Head of caudate nucleus (tissue), 42 donors: ENCODE measurements around the gene MAN1A1.
"Not testable (repeated sequence)": the region's sequence is repeated elsewhere in the genome, so short reads cannot be mapped to it uniquely, and the experiment has no call there.

Source experiments
- DNase-seq, 42 donors: peaks; one replicate each; pipeline versions ENCODE4 v3.0.0 to v3.0.0-alpha.2; 2020 to 2021; ENCODE audit warnings: mixed read lengths in 7 of 42
- intact Hi-C: fragments of 100-400 bp; cut with DNase I; formaldehyde crosslinking; loops from one replicate; pipeline ENCODE4 v1.15.0; 2022

Gene MAN1A1

DNA sequence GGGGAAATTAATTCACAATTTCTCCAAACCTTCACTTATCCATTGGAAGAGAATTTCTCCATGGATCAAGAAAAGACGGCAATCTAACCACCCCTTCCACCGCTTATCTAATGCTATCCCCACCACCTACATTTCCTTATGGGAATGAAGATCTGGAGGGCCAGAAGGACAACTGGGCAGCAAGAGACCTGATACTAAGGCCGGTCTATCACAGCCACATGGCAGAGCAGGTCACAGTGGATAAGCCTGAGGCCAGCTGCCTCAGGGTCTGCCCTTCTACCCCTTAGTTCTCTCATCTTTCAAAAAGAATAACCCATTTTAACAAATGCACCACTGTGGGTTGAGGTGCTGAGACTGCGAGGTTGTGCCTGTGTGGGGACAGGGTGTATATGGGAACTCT lies 37.1 kb downstream of the MAN1A1 start:
- no peak for DNase-seq
- intact Hi-C loops: no loop called here

DNA sequence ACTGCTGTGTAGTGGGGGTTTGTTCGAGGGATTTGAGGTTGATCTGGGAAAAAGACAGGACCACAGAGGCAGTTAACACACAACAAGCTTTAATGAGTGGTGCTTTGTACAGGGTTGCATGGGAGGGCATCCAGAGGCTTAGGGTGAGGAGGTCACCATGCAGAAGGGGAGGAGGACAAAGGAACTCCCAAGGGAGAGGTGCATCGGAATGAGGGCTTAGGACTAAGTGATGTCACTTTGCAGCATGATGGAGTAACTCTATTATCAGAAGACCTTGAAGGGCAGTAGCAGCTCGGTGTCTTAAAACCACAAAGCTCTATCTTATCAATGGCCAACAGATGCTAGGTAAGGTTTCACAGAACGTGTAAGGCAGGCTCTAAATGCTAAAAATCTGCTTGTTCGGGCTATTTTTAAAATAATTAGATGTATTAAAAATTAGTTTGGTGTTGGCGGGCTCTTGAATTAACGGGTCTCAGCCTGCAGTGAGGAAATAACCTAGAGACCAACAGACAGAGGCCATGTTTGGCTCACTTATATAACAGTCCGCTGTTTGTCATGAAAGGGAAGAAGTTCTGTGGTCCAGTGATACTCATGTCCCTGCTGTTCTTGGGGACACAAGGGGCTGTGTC lies 37.9 kb downstream of the MAN1A1 start:
- no peak for DNase-seq
- intact Hi-C loops: no loop called here

- DNase-seq: no peak
- intact Hi-C loops: no loop called here
Observed at GRCh38 chr6:119310486-119311036, 39.0 kb downstream of the MAN1A1 start.

DNA sequence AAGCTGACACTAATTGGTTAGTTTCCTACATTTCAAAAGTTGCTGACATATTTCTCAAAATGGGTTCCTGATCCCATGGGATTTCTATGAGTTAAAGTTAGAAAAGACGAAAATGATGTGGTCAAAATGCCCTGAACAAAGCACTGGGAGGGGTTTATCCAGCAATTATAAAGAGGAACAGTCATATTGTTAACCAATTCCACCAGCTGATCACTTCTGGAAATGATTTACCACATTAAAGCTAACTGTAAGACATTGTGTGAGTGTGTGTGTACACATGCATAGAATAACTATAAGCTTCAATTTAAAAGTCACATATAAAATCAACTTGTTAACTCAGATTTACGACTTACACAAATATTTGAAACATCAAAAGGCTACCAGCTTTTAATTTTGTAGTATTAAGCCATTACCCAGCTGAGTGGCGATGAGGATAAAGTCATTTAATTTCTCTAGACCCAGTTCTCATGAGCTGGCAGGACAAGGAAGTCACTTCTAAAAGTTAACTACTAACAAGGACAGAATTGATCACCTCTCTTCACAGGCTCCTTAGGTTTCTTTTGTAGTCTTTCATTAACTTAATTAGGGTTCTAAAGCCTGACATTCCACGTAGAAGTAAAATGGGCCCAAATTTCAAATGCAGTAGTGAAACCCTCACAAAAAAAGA lies 40.4 kb downstream of the MAN1A1 start:
- DNase-seq: no peak
- intact Hi-C loops: no loop called here

DNA sequence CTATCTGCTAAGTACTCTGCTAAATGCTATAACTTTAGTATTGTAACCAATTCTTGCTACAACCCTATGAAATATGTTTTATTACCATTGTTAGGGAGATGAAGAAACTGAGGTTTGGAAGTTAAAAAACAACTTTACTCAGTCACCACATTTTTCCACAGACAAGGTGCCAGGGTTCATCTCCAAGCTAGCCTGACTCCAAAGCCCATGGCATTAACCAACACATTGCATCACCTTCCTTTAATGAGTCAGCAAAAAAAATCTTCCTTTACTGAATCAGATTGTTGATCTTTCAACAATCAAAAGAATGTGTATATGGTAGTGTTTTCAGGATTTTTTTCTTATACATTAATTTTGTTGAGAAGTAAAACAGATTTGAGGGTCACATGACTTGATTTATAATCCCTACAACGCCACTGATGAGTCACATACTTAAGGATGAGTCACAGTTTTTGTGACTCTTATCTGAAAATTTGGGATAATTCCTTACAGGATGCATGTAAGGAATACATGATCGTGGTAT lies 41.5 kb downstream of the MAN1A1 start:
- intact Hi-C loops: no loop called here
- no peak for DNase-seq

GRCh38 chr6:119307056-119307455 lies 42.5 kb downstream of the MAN1A1 start:
- intact Hi-C loops: no loop called here
- DNase-seq: no peak

DNA sequence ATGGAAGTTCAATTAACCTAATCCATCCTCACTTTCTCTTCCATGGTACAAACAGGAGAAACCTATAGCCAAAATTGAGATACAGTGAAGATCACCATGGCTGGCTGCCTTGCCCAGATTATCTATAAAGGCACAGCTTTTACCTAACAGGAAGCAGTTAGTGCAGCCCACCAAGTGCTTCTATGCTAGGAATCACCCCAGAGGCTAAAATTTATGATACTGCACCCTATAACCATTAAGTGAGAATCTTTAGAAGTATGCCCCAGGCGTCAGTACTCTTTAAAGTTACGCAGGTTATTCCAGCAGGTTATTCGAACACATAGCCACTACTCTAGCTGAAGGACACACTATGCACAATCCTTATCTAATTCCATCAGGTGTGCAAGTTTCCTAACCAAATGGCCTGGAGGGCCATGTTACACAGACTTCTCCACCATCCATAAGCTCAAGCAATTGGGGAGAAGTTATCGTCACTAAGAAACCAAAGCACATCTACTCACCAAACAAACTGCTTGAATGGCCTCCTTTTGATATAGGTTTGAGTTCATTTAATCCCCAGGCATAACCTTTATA lies 43.1 kb downstream of the MAN1A1 start:
- no peak for DNase-seq
- intact Hi-C loops: no loop called here

DNA sequence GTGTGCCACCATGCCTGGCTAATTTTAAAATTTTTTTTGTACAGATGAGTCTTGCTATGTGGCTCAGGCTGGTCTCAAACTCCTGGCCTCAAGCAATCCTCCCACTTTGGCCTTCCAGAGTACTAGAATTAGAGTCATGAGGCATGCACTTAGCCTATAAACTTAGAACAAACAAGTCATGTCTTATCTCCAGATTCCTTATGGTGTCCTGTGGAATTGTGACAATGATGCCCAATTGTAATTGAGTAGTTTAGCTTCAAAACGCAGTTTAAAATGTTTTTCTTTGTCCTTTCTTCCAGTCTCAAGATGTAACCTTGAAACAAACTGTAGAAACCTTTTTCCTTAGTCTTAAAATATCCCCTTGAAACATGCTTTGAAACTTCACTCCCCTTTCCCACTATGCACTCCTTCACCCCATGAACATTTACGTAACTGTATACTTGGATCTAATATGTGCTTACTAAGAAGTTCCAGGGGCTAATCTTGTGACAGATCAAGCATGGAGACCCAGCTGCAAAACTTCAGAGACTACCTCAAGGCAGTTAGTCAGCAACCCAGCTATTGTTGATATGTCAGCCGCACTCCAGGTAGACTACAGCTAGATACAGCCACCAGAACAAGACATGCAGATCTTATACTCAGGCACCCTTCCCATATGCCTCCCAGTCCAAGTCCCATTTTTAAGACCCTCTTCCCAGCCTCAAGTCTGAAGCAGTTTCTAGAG lies 46.2 kb downstream of the MAN1A1 start:
- intact Hi-C loops: no loop called here
- no peak for DNase-seq

- intact Hi-C loops: no loop called here
- DNase-seq: no peak
Observed at GRCh38 chr6:119301429-119301828, 48.1 kb downstream of the MAN1A1 start.

DNA sequence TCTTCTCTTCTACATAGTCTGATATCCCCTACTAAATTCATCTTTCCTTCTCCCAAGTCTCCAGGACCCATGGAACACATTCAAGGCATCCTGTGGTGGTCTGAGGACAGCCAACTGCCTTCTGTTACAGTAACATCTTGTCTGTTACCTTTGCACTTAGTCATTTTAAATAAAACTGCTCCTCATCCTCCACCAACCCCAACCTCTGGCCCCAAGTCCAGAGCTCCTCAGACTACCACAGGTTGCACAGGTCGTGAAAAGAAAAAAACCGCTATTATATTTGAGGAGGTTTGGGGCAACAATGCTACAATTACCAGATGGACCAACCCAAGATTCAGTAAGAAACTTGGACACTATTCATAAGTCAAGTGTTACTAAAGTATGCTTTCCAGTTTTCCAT lies 49.9 kb downstream of the MAN1A1 start:
- DNase-seq: no peak
- intact Hi-C loops: no loop called here

- DNase-seq: no peak
- intact Hi-C loops: no loop called here
Observed at GRCh38 chr6:119297049-119297448, 52.5 kb downstream of the MAN1A1 start.

DNA sequence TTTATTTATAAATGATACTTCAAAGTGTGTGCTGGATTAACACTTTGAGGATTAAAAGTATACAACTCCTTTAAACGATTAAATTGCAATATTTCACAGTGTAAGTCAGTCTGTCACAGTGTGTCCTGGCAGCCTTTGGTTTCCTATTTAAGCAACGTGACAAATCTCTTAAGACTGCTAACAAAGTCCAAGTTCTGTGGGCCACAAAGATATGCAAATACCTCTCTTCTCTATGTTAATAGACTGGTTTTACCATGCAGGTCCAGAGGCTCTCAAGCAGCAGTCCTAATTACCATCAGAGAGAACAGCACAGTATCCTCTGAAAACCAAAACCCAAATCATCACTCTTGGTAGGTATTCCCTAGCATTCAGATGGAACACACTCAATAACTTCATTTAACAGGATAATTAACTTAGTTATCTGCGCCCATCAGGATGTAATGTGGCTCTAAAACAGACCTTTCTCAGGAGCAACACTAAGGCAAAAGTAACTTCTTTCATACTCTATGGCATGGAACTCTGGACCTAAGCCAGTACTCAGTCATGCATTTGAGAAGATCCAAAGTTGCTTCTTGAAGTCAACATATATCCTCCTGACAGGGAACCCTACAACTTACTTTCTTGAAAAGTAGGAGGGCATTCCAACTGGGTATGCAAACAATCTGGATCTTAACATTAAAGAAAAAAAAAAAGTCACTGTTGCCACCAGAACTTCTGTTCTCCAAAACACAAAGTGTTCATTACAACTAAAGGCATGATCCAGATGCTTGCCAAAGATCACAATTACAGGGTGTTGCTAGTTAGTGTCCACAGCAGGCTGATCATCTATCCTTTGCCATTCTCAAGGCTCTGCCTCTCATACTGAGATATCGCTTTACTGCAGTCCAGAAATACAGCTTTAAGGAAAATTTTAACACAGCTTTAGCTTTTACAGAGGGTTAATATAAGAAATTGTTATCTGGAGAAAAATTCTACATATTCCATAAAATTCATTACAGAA lies 53.2 kb downstream of the MAN1A1 start:
- intact Hi-C loops: no loop called here
- DNase-seq: no peak

DNA sequence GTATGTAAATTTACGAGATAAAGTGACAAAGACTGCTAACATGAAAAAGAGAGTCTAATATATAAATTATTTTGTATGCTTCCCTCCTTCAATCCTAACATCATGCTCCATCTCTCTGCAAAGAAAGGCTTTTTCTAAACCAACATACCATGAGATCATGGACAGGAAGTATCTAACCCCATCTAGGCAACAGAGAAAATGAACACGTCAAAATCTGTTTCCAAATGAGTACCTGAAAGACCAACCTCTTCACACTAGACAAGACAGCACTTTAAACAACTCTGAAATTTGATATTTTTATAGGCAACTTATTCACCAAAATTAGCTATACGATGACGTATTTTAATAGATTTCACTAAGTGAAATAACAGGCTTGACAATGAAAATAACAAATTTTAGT lies 54.6 kb downstream of the MAN1A1 start:
- DNase-seq: no peak
- intact Hi-C loops: no loop called here

DNA sequence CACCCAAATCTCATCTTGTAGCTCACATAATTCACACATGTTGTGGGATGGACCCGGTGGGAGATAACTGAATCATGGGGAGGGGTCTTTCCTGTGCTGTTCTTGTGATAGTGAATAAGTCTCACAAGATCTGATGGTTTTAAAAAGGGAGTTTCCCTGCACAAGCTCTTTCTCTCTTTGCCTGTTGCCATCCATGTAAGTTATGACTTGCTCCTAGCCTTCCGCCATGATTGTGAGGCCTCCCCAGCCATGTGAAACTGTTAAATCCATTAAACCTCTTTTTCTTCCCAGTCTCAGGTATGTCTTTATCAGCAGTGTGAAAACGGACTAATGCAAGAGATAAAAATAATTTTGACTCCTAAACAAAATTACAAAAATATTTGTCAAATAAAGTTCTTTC lies 58.5 kb downstream of the MAN1A1 start:
- intact Hi-C loops, DNase-seq: not testable (repeated sequence)

DNA sequence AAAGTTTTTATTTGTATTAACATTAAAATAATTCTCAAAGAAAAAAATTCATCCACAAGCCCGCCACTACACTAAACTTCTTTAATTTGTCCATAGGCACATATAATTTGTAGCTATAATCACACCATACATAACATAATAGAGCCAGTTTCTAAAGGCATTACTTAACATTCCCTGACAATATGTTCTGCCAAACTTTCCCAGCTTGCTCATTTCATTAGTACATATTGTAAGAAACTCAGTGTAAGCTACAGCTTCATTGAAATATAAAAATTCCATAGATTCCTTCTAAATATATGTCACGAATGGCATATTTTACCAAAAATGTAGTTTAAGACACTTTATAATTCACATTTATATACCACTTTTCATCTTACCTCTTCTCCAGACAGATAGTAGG lies 59.3 kb downstream of the MAN1A1 start:
- DNase-seq: no peak
- intact Hi-C loops: no loop called here

GRCh38 chr6:119289651-119290050 lies 59.9 kb downstream of the MAN1A1 start:
- intact Hi-C loops: no loop called here
- DNase-seq: no peak

DNA sequence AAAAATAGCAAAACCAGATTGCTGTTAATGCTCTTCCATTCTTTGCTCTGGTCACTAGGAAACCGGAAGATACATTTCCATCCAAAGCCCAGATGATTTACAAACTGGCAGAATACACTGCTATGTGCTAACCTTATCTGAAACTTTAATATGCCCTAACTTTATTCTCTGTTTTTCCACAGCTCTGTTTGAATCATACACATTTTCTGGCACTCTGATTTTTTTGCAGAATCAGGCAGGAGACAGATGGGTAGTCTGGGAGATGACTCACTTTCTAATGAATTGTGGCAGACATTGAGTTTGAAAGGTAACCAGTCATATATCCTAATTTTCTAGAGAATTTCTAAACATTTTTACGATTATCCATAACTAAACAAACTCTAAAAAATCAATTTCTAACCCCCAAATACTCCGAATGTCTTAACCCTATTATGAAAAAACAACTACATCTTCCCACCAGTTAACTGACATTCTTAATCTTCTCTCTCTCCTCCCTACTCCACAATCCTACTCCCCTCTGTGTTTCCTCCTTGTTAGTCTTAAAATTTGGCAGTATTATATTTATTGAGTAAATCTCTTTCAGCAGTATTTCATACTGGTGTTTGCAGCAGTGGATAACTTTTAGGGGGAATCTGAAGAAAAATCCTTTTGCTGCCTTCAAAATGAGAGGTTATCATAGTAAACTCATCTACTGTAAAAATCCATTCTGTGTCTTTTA lies 63.5 kb downstream of the MAN1A1 start:
- DNase-seq: no peak
- intact Hi-C loops: no loop called here
